HCT116 (cell line): ENCODE measurements around the gene B3GALT5. TPM values are rescaled to one million over a fixed set of nuclear protein-coding genes. Genes with fewer than 3 reads are reported as not detected.

Experiments
- ATAC-seq: fragments of 200-7000 bp; cut with Tn5 transposase; 2 replicates; pipeline ENCODE4 v1.9.1; 2020; ENCODE audit warnings: mild to moderate bottlenecking, moderate library complexity
- BruUV-seq: library from RNA; stranded (reverse); fragments of 400-500 nt; replicated peaks from 2 replicates; lab custom pipeline; 2021; lab: Mats Ljungman, UMichigan
- CTCF ChIA-PET: fragments of 300-600 bp; sonication (Branson Sonifier 250); formaldehyde crosslinking; loops from one replicate; lab custom pipeline; 2021; ENCODE audit warnings: antibody characterized with exemption; lab: Charles Lee
- POLR2A ChIA-PET: fragments of 300-600, 350-600 bp; sonication (Branson Sonifier 250); formaldehyde crosslinking; loops from one replicate; lab custom pipeline; 2021; ENCODE audit warnings: antibody characterized with exemption; lab: Charles Lee
- RAD21 ChIA-PET, 2 experiments: fragments of 300-600 bp; sonication (Branson Sonifier 250); formaldehyde crosslinking; loops; one replicate each; lab custom pipeline; 2023; ENCODE audit warnings: low total read pairs in 2 of 2; ENCODE audit not compliant: uncharacterized antibody in 2 of 2, unreplicated experiment in 2 of 2, low non-redundant PET in 1 of 2; lab: Charles Lee
- DNase-seq: peaks from one replicate; pipeline ENCODE4 v3.0.0-alpha.2; 2010; ENCODE audit warnings: low read depth, low spot score
- H2AFZ ChIP-seq: fragments of 200-600 bp; shearing (Covaris generic), sonication (generic); 2 replicates; pipeline ENCODE4 v1.6.1; 2017; ENCODE audit warnings: low read depth, mixed run types, mixed read lengths, antibody characterized with exemption, low read length; ENCODE audit not compliant: poor library complexity, severe bottlenecking
- H3K27ac ChIP-seq: 2 replicates; pipeline ENCODE4 v1.5.1; 2012; ENCODE audit warnings: low read depth, low read length
- H3K27me3 ChIP-seq: fragments of 200-600 bp; sonication (generic); 2 replicates; pipeline ENCODE4 v1.6.1; 2016; ENCODE audit warnings: mixed run types, low read length, mixed read lengths; ENCODE audit not compliant: insufficient read depth
- H3K36me3 ChIP-seq, 2 experiments: fragments of 200-500 bp in 1 of 2; fragments of 200-600 bp in 1 of 2; sonication (Bioruptor generic) in 1 of 2; sonication (generic) in 1 of 2; 2 replicates each; pipeline versions ENCODE4 v1.5.1 to v1.6.1; 2014 to 2016; ENCODE audit warnings: low read length in 2 of 2, inconsistent platforms in 1 of 2, mixed read lengths in 1 of 2, mixed run types in 1 of 2; ENCODE audit not compliant: insufficient read depth in 2 of 2, control insufficient read depth in 1 of 2
- H3K4me1 ChIP-seq, 2 experiments: fragments of 200-600 bp in 1 of 2; sonication (generic) in 1 of 2; 2 replicates each; pipeline versions ENCODE4 v1.5.1 to v1.6.1; 2012 to 2017; ENCODE audit warnings: low read length in 2 of 2, inconsistent platforms in 1 of 2, mild to moderate bottlenecking in 1 of 2, mixed read lengths in 1 of 2, mixed run types in 1 of 2, moderate library complexity in 1 of 2; ENCODE audit not compliant: insufficient read depth in 2 of 2, control insufficient read depth in 1 of 2
- H3K4me2 ChIP-seq: fragments of 200-600 bp; sonication (generic); 2 replicates; pipeline ENCODE4 v1.6.1; 2017; ENCODE audit warnings: mixed run types, low read length, mixed read lengths
- H3K4me3 ChIP-seq, 2 experiments: fragments of 200-600 bp in 1 of 2; sonication (generic) in 1 of 2; replicated peaks in 1 of 2; 2 replicates each; pipeline ENCODE4 v1.5.1; 2011 to 2016; ENCODE audit warnings: low read length in 2 of 2, control low read depth in 1 of 2, low read depth in 1 of 2, mild to moderate bottlenecking in 1 of 2, mixed read lengths in 1 of 2, mixed run types in 1 of 2
- H3K79me2 ChIP-seq: fragments of 200-600 bp; sonication (generic); 2 replicates; pipeline ENCODE4 v1.6.1; 2017; ENCODE audit warnings: mild to moderate bottlenecking, mixed run types, low read length, moderate library complexity, mixed read lengths; ENCODE audit not compliant: insufficient read depth
- H3K9ac ChIP-seq: fragments of 200-600 bp; sonication (generic); 2 replicates; pipeline ENCODE4 v1.6.1; 2016; ENCODE audit warnings: low read length, mixed read lengths
- H3K9me2 ChIP-seq: fragments of 200-600 bp; sonication (generic), shearing (Covaris generic); 2 replicates; pipeline ENCODE4 v1.6.1; 2017; ENCODE audit warnings: mixed run types, mild to moderate bottlenecking, moderate library complexity; ENCODE audit not compliant: insufficient read depth
- H3K9me3 ChIP-seq, 2 experiments: fragments of 200-500 bp in 1 of 2; fragments of 200-600 bp in 1 of 2; sonication (Bioruptor generic) in 1 of 2; sonication (generic) in 1 of 2; 2 replicates each; pipeline ENCODE4 v1.6.1; 2014 to 2017; ENCODE audit warnings: low read length in 2 of 2, mixed read lengths in 2 of 2, inconsistent platforms in 1 of 2, low read depth in 1 of 2, mild to moderate bottlenecking in 1 of 2, mixed run types in 1 of 2, moderate library complexity in 1 of 2; ENCODE audit not compliant: control insufficient read depth in 1 of 2, insufficient read depth in 1 of 2
- H4K20me1 ChIP-seq: fragments of 200-600 bp; sonication (generic), shearing (Covaris generic); 2 replicates; pipeline ENCODE4 v1.6.1; 2017; ENCODE audit warnings: mixed run types, mild to moderate bottlenecking, moderate library complexity; ENCODE audit not compliant: insufficient read depth
- CEBPB ChIP-seq: IDR thresholded peaks from 2 replicates; pipeline ENCODE4 v1.6.1; 2012; ENCODE audit warnings: low read depth
- EGR1 ChIP-seq: IDR thresholded peaks from 2 replicates; pipeline ENCODE4 v1.6.1; 2012; ENCODE audit warnings: low read depth
- ELF1 ChIP-seq: IDR thresholded peaks from 2 replicates; pipeline ENCODE4 v1.6.1; 2012; ENCODE audit warnings: low read depth, borderline replicate concordance
- EZH2 ChIP-seq: fragments of 200-600 bp; sonication (generic); IDR thresholded peaks from 2 replicates; pipeline ENCODE4 v1.6.1; 2017; ENCODE audit warnings: antibody characterized with exemption, mixed run types
- EZH2phosphoT487 ChIP-seq: fragments of 200-600 bp; IDR thresholded peaks from 2 replicates; pipeline ENCODE4 v1.6.1; 2018; ENCODE audit warnings: antibody characterized with exemption, borderline replicate concordance
- FOSL1 ChIP-seq: IDR thresholded peaks from 2 replicates; pipeline ENCODE4 v1.6.1; 2012; ENCODE audit warnings: low read depth
- JUND ChIP-seq: IDR thresholded peaks from 2 replicates; pipeline ENCODE4 v1.6.1; 2012
- POLR2A ChIP-seq: IDR thresholded peaks from 2 replicates; pipeline ENCODE4 v1.7.0; 2011; ENCODE audit warnings: borderline replicate concordance; ENCODE audit not compliant: insufficient read depth, insufficient read length; ENCODE audit errors: extremely low read depth
- POLR2AphosphoS5 ChIP-seq: IDR thresholded peaks from 2 replicates; pipeline ENCODE4 v1.6.1; 2011; ENCODE audit warnings: mild to moderate bottlenecking, low read depth, low read length, moderate library complexity
- RAD21 ChIP-seq: IDR thresholded peaks from 2 replicates; pipeline ENCODE4 v1.6.1; 2012; ENCODE audit warnings: low read depth, mild to moderate bottlenecking
- SP1 ChIP-seq: IDR thresholded peaks from 2 replicates; pipeline ENCODE4 v1.6.1; 2012; ENCODE audit warnings: low read depth
- TCF7L2 ChIP-seq: IDR thresholded peaks from 2 replicates; pipeline ENCODE4 v1.7.0; 2011; ENCODE audit warnings: borderline replicate concordance, inconsistent platforms; ENCODE audit not compliant: insufficient read depth, insufficient read length; ENCODE audit errors: extremely low read depth
- YY1 ChIP-seq: IDR thresholded peaks from 2 replicates; pipeline ENCODE4 v1.6.1; 2011; ENCODE audit warnings: low read length, low read depth, moderate library complexity, mild to moderate bottlenecking; ENCODE audit not compliant: insufficient replicate concordance; ENCODE audit errors: extremely low read depth
- ZFX ChIP-seq: fragments of 450-650 bp; IDR thresholded peaks from 2 replicates; pipeline ENCODE4 v1.6.1; 2017
- intact Hi-C: fragments of 100-400 bp; cut with micrococcal nuclease; formaldehyde crosslinking; loops from 2 replicates; pipeline ENCODE4 v1.10.0; 2022
- total RNA-seq: library from RNA; stranded (reverse); gene quantifications from one replicate; pipeline ENCODE4 v1.2.1, GENCODE V29; 2021; ENCODE audit not compliant: unreplicated experiment
- TF ChIP-seq, protein P1 (sequence below): IDR thresholded peaks from 2 replicates; pipeline ENCODE4 v1.6.1; 2011; ENCODE audit warnings: mild to moderate bottlenecking, low read length, moderate library complexity; ENCODE audit not compliant: insufficient replicate concordance; ENCODE audit errors: extremely low read depth
- TF ChIP-seq, protein P2 (sequence below), 3 experiments: fragments of 200-600 bp in 1 of 3; sonication (generic) in 1 of 3; IDR thresholded peaks in 2 of 3; conservative IDR thresholded peaks in 1 of 3; 2 replicates each; pipeline ENCODE4 v1.5.1; 2012 to 2017; ENCODE audit warnings: low read depth in 2 of 3, low read length in 2 of 3, antibody characterized with exemption in 1 of 3, borderline replicate concordance in 1 of 3, control low read depth in 1 of 3, mild to moderate bottlenecking in 1 of 3, mixed read lengths in 1 of 3, mixed run types in 1 of 3, moderate library complexity in 1 of 3; ENCODE audit not compliant: insufficient read depth in 1 of 3
- TF ChIP-seq, protein P3 (sequence below): IDR thresholded peaks from 2 replicates; pipeline ENCODE4 v1.6.1; 2012

Gene B3GALT5
- total RNA-seq, 1 experiment from 2014 or later = 1.2 TPM

GRCh38 chr21:39673736-39674135 lies 61.0 kb downstream of the B3GALT5 start (continued):
- TF ChIP-seq TCF7L2 = no peak
- TF ChIP-seq JUND = no peak
- TF ChIP-seq ELF1 = no peak
- TF ChIP-seq SP1 = no peak

- DNase-seq (no peak), ATAC-seq (no peak)
- no peak for TF ChIP-seq JUND
- TF ChIP-seq CEBPB = no peak
- no peak for TF ChIP-seq EGR1
- no peak for TF ChIP-seq TCF7L2
- TF ChIP-seq POLR2A = no peak
- TF ChIP-seq ZFX = no peak
- no peak for TF ChIP-seq RAD21
- TF ChIP-seq YY1 = no peak
- TF ChIP-seq, protein P1, sequence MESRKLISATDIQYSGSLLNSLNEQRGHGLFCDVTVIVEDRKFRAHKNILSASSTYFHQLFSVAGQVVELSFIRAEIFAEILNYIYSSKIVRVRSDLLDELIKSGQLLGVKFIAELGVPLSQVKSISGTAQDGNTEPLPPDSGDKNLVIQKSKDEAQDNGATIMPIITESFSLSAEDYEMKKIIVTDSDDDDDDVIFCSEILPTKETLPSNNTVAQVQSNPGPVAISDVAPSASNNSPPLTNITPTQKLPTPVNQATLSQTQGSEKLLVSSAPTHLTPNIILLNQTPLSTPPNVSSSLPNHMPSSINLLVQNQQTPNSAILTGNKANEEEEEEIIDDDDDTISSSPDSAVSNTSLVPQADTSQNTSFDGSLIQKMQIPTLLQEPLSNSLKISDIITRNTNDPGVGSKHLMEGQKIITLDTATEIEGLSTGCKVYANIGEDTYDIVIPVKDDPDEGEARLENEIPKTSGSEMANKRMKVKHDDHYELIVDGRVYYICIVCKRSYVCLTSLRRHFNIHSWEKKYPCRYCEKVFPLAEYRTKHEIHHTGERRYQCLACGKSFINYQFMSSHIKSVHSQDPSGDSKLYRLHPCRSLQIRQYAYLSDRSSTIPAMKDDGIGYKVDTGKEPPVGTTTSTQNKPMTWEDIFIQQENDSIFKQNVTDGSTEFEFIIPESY = no peak
- no peak for TF ChIP-seq FOSL1
- TF ChIP-seq, protein P2, sequence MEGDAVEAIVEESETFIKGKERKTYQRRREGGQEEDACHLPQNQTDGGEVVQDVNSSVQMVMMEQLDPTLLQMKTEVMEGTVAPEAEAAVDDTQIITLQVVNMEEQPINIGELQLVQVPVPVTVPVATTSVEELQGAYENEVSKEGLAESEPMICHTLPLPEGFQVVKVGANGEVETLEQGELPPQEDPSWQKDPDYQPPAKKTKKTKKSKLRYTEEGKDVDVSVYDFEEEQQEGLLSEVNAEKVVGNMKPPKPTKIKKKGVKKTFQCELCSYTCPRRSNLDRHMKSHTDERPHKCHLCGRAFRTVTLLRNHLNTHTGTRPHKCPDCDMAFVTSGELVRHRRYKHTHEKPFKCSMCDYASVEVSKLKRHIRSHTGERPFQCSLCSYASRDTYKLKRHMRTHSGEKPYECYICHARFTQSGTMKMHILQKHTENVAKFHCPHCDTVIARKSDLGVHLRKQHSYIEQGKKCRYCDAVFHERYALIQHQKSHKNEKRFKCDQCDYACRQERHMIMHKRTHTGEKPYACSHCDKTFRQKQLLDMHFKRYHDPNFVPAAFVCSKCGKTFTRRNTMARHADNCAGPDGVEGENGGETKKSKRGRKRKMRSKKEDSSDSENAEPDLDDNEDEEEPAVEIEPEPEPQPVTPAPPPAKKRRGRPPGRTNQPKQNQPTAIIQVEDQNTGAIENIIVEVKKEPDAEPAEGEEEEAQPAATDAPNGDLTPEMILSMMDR (IDR thresholded peaks at IDR 0.05 in 2 of 3, conservative IDR thresholded peaks at IDR 0.05 in 1 of 3; ENCODE audit: borderline replicate concordance in 1 of 3, insufficient read depth in 1 of 3, low read depth in 2 of 3, low read length in 2 of 3) = no peak
- TF ChIP-seq POLR2AphosphoS5 = no peak
- TF ChIP-seq, protein P3, sequence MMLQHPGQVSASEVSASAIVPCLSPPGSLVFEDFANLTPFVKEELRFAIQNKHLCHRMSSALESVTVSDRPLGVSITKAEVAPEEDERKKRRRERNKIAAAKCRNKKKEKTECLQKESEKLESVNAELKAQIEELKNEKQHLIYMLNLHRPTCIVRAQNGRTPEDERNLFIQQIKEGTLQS = no peak
- no peak for TF ChIP-seq EZH2phosphoT487
- no peak for TF ChIP-seq EZH2
- TF ChIP-seq SP1 = no peak
These were observed 62.1 kb downstream of the B3GALT5 start for GRCh38 chr21:39674801-39675200.

More at GRCh38 chr21:39674801-39675200, 62.1 kb downstream of the B3GALT5 start:
- RAD21 ChIA-PET = no interaction called here
- no TSS peak for BruUV-seq
- Histone ChIP-seq H3K4me1 (no peaks in the 10 kb centered on the region), H3K79me2 (no peaks in the 10 kb centered on the region), H4K20me1 (no peaks in the 10 kb centered on the region), H3K27ac (no peak overlapping the region), H3K4me2 (no peak overlapping the region), H3K9ac (no peak overlapping the region), H3K9me2 (no peaks in the 10 kb centered on the region), H3K36me3 (no peaks in the 10 kb centered on the region), H3K9me3 (0 out of 4 replicates have a peak, but pooled peaks cover 0 to 3% of the 10 kb centered on the region in 2 experiments), H2AFZ (no peak overlapping the region), H3K4me3 (no peak overlapping the region), H3K27me3 (no peaks in the 10 kb centered on the region)
- CTCF ChIA-PET = no interaction called here
- POLR2A ChIA-PET = no interaction called here
- intact Hi-C loops = no loop called here
